K562 (cell line): ENCODE measurements around the gene SYNM. TPM values are rescaled to one million over a fixed set of nuclear protein-coding genes. Genes with fewer than 3 reads are reported as not detected.

Source experiments
- ATAC-seq: fragments of 200-7000 bp; cut with Tn5 transposase; 3 replicates; pipeline ENCODE4 v1.9.1; 2020; ENCODE audit warnings: moderate library complexity
- BruUV-seq: library from RNA; stranded (reverse); fragments of 400-500 nt; replicated peaks from 2 replicates; lab custom pipeline; 2021; lab: Mats Ljungman, UMichigan
- CTCF ChIA-PET: fragments of 300-600 bp; formaldehyde crosslinking; extraction: SDS; loops from one replicate; lab custom pipeline; 2021; ENCODE audit warnings: low intra/inter-chr PET ratio; lab: Yijun Ruan, JAX
- POLR2A ChIA-PET: fragments of 300-600, 350-650 bp; sonication (Branson Sonifier 250); formaldehyde crosslinking; extraction: SDS; loops from one replicate; lab custom pipeline; 2021; ENCODE audit warnings: antibody characterized with exemption, inconsistent platforms; lab: Yijun Ruan, JAX
- DNase-seq, 4 experiments: peaks; one replicate each; pipeline versions ENCODE4 v3.0.0 to v3.0.0-alpha.2; 2011 to 2018; ENCODE audit warnings: low spot score in 3 of 4, mixed read lengths in 3 of 4; ENCODE audit errors: extremely low read depth in 1 of 4
- FAIRE-seq: peaks from 2 replicates; lab custom pipeline; 2011; peaks lifted over from hg19 to GRCh38; lab: Jason Lieb, UNC
- H2AFZ ChIP-seq: 2 replicates; pipeline ENCODE4 v1.6.0; 2011; ENCODE audit warnings: low read depth, low read length, control low read depth, inconsistent platforms
- H3K27ac ChIP-seq: fragments of 200-600 bp; 3 replicates; pipeline ENCODE4 v1.8.0; 2011; ENCODE audit warnings: low read depth, mild to moderate bottlenecking, control low read depth, inconsistent platforms, low read length, moderate library complexity, mixed read lengths; ENCODE audit errors: extremely low read depth
- H3K27me3 ChIP-seq, 2 experiments: fragments of 300-600 bp in 1 of 2; 2 replicates in 1 of 2; 3 replicates in 1 of 2; pipeline versions ENCODE4 v1.6.0 to v1.8.0; 2011; ENCODE audit warnings: inconsistent platforms in 2 of 2, low read length in 2 of 2, mild to moderate bottlenecking in 1 of 2, mixed read lengths in 1 of 2, moderate library complexity in 1 of 2; ENCODE audit not compliant: control insufficient read depth in 2 of 2, insufficient read depth in 2 of 2
- H3K36me3 ChIP-seq: fragments of 300-600 bp; 3 replicates; pipeline ENCODE4 v1.8.0; 2011; ENCODE audit warnings: mild to moderate bottlenecking, low read length, inconsistent platforms; ENCODE audit not compliant: control insufficient read depth, insufficient read depth
- H3K4me1 ChIP-seq, 2 experiments: fragments of 200-600 bp in 1 of 2; replicated peaks in 1 of 2; 2 replicates in 1 of 2; 3 replicates in 1 of 2; pipeline versions ENCODE4 v1.5.1 to v1.8.0; 2011; ENCODE audit warnings: inconsistent platforms in 2 of 2, low read length in 2 of 2, mild to moderate bottlenecking in 1 of 2, mixed read lengths in 1 of 2, moderate library complexity in 1 of 2; ENCODE audit not compliant: control insufficient read depth in 2 of 2, insufficient read depth in 2 of 2
- H3K4me2 ChIP-seq: 2 replicates; pipeline ENCODE4 v1.6.1; 2011; ENCODE audit warnings: low read length, control low read depth, inconsistent platforms, mixed read lengths; ENCODE audit not compliant: insufficient read depth
- H3K4me3 ChIP-seq: fragments of 200-600 bp; sonication (generic), shearing (Covaris generic); 2 replicates; pipeline ENCODE4 v1.5.1; 2016; ENCODE audit warnings: control low read depth, inconsistent platforms
- H3K79me2 ChIP-seq: fragments of 200-600 bp; 3 replicates; pipeline ENCODE4 v1.8.0; 2011; ENCODE audit warnings: low read length, inconsistent platforms; ENCODE audit not compliant: control insufficient read depth, insufficient read depth
- H3K9ac ChIP-seq, 2 experiments: 2 replicates each; pipeline versions ENCODE4 v1.6.0 to v1.6.1; 2011; ENCODE audit warnings: low read depth in 2 of 2, low read length in 2 of 2, control low read depth in 1 of 2, inconsistent platforms in 1 of 2, mild to moderate bottlenecking in 1 of 2, mixed read lengths in 1 of 2; ENCODE audit not compliant: insufficient read depth in 1 of 2
- H3K9me1 ChIP-seq: one replicate; pipeline ENCODE4 v1.6.0; 2011; ENCODE audit warnings: inconsistent platforms, mild to moderate bottlenecking, low read length, moderate library complexity; ENCODE audit not compliant: control insufficient read depth, insufficient read depth
- H3K9me3 ChIP-seq: replicated peaks from 2 replicates; pipeline ENCODE4 v1.5.1; 2011; ENCODE audit warnings: low read depth, low read length, inconsistent platforms; ENCODE audit not compliant: control insufficient read depth, insufficient read depth
- H4K20me1 ChIP-seq: replicated peaks from 2 replicates; pipeline ENCODE4 v1.6.1; 2011; ENCODE audit warnings: low read length, inconsistent platforms, mixed read lengths; ENCODE audit not compliant: control insufficient read depth, insufficient read depth
- CGGBP1 ChIP-seq: fragments of 250-450 bp; sonication (Bioruptor Pico); IDR thresholded peaks from 2 replicates; pipeline ENCODE4 v1.9.0; 2021; ENCODE audit warnings: mild to moderate bottlenecking
- NFIX ChIP-seq: fragments of 250-450 bp; sonication (Bioruptor Pico); IDR thresholded peaks from 2 replicates; pipeline ENCODE4 v1.4.0; 2020; ENCODE audit warnings: low read depth, mild to moderate bottlenecking, moderate library complexity
- PHF8 ChIP-seq: fragments of 200-600 bp; sonication (generic); IDR thresholded peaks from 2 replicates; pipeline ENCODE4 v1.6.1; 2012; ENCODE audit warnings: mixed run types, mild to moderate bottlenecking, inconsistent platforms, low read length, moderate library complexity, borderline replicate concordance
- POLR2A ChIP-seq: fragments of 450-650 bp; conservative IDR thresholded peaks from 2 replicates; pipeline ENCODE4 v1.6.1; 2016
- WGBS: fragments of 100-300 bp; shearing (Covaris generic); methylation state at CpG from one replicate; pipeline ENCODE4 v1.1.6; 2016; ENCODE audit warnings: low coverage, mixed read lengths; ENCODE audit not compliant: insufficient coverage; ENCODE audit errors: missing lambda C conversion rate; 5-methylcytosine and 5-hydroxymethylcytosine counted together
- in situ Hi-C: fragments of 300-500 bp; cut with MboI; formaldehyde crosslinking; loops from 4 replicates; pipeline ENCODE4 v1.15.0; 2018; ENCODE audit warnings: inconsistent platforms, mixed read lengths
- intact Hi-C: fragments of 100-400 bp; cut with micrococcal nuclease; formaldehyde crosslinking; loops from 2 replicates; pipeline ENCODE4 v1.14.2; 2022
- polyA plus RNA-seq, 8 experiments: library from polyadenylated mRNA; depleted of rRNA in 4 of 8; stranded (reverse) in 5 of 8; unstranded in 3 of 8; fragments of >200 nt; fragmentation: Nextera tagmentation in 2 of 8; fragmentation: Illumina TruSeq in 1 of 8; extraction: Ambion mirVana in 2 of 8; extraction: Trizol in 1 of 8; gene quantifications; 2 replicates each; pipeline versions ENCODE4 v1.2.1 to v1.2.3, GENCODE V29; 2011 to 2014; ENCODE audit warnings: inconsistent platforms in 1 of 8, missing spikeins in 1 of 8
- total RNA-seq, 7 experiments: library from RNA; depleted of rRNA in 6 of 7; stranded (reverse); fragments of >200 nt in 6 of 7; fragmentation: Illumina TruSeq in 2 of 7; extraction: Trizol in 2 of 7; gene quantifications; 2 replicates each; pipeline versions ENCODE4 v1.2.1 to v1.2.3, GENCODE V29; 2011 to 2021; ENCODE audit warnings: low replicate concordance in 1 of 7

Gene SYNM
- total and polyA plus RNA-seq, 9 of the 15 experiments (the other 6 are each of a cell fraction or from before 2014, with no cell fraction given), result 0.01 to 0.42 (median 0.13) TPM

- intact Hi-C loops (no loop called here), in situ Hi-C loops (no loop called here)
- DNase-seq, result no peak
- Histone ChIP-seq H3K4me3 (no peak overlapping the region), H3K4me1 (peaks cover 0 to 5% of the 10 kb centered on the region in 2 experiments; a peak in 1 of 5 replicates), H3K9me3 (no peaks in the 10 kb centered on the region), H4K20me1 (no peaks in the 10 kb centered on the region), H3K79me2 (no peaks in the 10 kb centered on the region), H2AFZ (no peak overlapping the region), H3K4me2 (no peak overlapping the region), H3K9ac (no peak overlapping the region), H3K36me3 (no peaks in the 10 kb centered on the region), H3K27me3 (peaks cover 19 to 62% of the 10 kb centered on the region in 2 experiments; a peak in 4 of 5 replicates), H3K9me1 (no peaks in the 10 kb centered on the region), H3K27ac (no peak overlapping the region)
- TF ChIP-seq POLR2A (no peak), PHF8 (no peak), CGGBP1 (CRISPR knock-in tag) (no peak), NFIX (no peak)
- 3% methylated on average over 11 of the region's 11 CpGs for WGBS
- no TSS peak for BruUV-seq
- no peak for ATAC-seq
- POLR2A ChIA-PET, result interaction anchor here (0.5 to 0.7 kb wide), 4 partner anchors 9 to 1499 kb away, joined by 3 read pairs; no protein-coding TSS in a partner anchor
- CTCF ChIA-PET, result no interaction called here
- no peak for FAIRE-seq
Observed at GRCh38 chr15:99096894-99097426, 7.9 kb upstream of the SYNM start.
